ENCODE results near the gene DMWD.
"Not testable (repeated sequence)": the region's sequence is repeated elsewhere in the genome, so short reads cannot be mapped to it uniquely, and the experiment has no call there.

The DMWD gene

DNA sequence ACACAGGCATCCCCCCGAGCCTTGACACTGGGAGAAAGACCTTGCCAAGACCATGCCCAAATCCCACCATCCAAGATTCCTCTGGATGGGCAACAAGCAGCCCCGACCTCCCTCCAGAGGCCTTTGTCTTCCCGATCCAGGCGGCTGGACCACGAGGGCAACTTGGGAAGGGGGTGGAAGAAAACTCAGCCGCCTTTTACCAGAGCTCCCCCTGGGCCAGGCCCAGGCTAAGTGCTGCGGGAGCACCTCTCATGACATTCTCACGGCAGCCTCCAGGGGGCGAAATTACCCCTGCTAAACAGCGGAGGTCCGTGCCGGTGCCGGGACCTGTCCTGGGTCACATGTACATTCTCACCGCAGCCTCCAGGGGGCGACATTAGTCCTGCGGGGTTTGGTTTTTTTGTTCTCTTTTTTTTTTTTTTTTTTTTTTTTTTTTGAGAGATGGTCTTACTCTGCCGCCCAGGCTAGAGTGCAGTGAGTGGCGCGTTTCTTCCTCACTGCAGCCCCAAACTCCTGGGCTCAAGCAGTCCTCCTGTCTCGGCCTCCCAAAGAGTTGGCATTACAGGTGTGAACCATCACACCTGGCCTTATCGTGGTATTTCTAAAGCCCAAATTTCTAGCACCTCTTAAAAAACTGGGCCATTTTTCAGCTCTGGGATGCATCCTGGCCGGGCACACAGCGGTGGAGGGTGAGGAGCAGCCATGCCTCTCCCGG, 24.5 kb upstream of the DMWD start:
- in situ Hi-C loops (cut with HindIII; ENCODE audit: low sequenced_read_pairs) = no loop called here

DNA sequence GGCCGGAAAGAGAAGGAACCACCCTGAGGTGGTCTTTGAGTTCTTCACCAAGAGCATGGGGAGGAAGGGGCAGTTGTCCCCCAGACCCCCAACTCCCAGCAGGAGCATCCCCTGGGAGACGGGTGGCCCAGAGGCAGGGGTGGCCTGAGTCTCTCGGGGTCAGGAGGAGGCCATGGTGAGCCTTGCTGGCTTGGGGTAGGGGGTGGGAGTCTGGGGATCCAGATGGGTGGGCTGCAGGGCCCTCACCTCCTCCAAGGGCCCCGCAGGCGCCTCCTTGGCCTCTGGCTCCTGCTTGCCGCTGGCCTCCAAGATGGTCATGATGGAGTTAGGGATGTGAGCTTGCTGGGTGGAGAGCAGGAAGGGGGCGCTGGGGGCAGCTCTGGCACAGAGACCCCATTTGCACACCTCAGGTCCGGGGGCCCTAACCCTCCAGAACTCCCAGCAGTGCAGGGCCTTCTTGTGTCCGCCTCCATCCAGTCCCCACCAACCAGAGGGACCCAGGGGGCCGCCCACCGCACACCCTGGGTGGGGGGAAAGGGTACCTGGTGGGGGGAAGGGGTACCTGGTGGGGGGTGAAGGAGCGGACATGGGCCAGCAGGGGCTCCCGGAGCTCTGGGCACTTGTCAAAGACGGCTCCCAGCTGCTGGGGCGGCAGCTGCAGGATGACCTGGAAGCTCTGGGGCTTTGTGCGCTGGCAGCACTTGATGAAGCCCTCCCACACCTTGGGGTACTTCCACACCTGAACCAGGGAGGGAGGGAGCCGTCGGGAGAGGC, 23.8 kb upstream of the DMWD start:
- in situ Hi-C loops (cut with HindIII; ENCODE audit: low sequenced_read_pairs) = no loop called here

DNA sequence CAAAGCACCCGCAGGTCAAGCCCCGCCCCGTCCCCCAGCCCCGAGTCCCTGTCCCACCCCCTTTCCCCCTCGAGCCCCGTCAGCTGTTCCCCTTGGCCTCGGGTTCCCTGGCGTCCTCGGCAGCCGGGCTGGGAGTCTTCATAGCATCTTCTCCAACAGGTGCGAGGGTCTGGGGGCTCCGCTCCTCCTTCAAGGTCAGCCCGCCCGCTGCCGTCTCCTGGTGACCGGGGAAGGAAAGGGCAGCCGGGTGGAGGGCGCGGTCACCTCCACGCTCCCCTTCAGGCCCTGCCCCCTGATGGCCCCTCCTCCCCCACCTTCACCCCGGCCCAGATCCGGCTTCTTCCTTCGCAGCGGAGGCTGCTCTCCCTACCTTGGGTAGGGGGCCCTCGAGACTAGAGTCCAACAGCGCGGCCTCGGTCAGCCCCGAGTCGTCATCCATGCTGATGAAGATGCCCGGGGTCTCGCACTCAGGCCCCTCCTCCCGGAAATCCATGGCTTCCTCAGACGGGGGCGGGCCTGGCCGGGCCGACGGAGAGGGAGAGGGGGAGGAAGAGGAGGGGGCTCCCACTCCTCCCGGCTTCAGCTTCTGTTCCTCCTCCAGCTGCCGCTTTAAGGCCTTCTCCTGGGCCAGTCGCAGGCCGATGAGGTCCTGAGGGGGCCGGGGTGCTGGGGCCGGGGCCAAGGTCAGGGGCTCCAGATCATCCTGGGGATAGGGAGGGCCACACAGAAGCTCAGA, 23.0 kb upstream of the DMWD start:
- in situ Hi-C loops (cut with HindIII; ENCODE audit: low sequenced_read_pairs) = no loop called here

DNA sequence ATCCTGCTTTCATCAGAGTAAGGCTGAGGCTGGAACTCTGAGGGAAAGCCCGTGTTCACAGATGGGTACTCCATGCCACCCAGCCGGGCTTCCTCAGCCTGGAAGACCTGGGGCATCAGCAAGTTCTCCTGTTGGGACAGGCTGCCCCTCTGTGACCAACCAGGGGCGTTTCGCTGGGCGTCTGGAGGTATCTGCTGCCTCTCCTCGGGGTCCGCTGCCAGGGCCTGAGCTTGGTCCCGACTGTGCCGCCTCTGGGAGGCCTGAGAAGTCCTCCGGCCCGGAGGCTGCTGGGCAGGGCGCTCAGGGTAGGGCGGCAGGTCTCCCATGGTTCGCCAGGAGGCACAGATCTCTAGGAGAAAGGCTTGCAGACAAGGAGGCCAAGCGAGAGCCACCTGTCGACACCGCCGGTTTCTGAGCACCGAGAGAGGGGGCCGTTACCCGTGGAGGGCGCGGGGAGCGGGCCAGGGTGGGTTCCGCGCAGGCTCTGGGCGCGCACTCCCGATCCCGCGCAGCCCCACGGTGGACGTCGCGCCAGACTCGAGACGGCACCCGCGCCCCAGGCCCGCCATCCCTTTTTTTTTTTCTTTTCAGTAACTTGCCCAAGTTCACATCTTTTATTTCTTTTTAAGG, 22.3 kb upstream of the DMWD start, which contains the start of gene RSPH6A:
TSS of gene RSPH6A (minus strand) at position 458 of the 630 bp plus-strand sequence. CDS start at position 326, 132 bp downstream.
- in situ Hi-C loops (cut with HindIII; ENCODE audit: low sequenced_read_pairs) = no loop called here

DNA sequence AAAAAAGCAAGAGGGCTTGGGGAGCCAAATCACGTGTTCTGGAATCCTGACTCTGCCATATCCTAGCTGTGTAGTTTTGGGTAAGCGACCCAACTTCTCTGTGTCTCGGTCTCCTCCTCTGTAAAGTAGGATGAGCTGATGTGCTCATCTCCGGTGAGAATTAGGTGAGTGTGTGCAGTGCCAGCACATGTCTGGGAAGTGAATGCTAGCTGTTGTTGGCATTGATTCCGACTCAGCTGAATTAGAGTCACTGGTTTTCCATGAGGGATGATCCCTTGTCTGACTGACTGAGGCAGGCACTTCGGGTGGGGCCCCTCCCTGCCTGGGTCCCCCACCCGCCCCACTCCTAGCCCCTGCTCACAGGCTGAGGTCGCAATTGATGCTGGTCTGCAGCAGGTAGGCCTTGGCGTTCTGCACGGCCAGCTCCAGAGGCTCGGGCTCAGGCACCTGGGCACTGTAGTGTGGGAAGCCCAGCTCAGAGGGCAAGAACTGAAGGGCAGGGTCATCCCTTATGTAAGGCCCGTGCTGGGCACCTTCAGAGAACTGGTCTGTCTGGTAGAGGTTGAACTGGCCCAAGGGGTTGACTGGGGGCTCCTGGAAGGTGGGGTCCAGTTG, 21.6 kb upstream of the DMWD start:
- in situ Hi-C loops (cut with HindIII; ENCODE audit: low sequenced_read_pairs) = no loop called here

DNA sequence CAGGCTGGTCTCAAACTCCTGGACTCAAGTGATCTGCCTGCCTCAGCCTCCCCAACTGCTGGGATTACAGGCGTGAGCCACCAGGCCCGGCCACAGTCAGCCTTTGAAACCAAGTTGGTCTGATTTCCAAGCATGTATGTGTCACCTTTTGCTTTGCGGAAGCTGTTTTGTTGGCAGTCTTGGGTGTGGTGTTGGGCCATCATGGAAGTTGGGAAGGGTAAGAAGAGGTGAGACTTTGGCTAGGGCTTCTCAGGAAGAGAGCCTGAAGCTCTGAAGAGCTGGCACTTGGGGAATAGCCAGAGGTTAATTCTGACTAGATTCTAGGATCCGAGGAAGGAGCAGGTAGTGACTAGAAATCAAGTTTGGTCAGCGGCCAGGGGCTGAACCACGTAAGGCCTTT, 19.7 kb upstream of the DMWD start:
- in situ Hi-C loops (cut with HindIII; ENCODE audit: low sequenced_read_pairs) = no loop called here

DNA sequence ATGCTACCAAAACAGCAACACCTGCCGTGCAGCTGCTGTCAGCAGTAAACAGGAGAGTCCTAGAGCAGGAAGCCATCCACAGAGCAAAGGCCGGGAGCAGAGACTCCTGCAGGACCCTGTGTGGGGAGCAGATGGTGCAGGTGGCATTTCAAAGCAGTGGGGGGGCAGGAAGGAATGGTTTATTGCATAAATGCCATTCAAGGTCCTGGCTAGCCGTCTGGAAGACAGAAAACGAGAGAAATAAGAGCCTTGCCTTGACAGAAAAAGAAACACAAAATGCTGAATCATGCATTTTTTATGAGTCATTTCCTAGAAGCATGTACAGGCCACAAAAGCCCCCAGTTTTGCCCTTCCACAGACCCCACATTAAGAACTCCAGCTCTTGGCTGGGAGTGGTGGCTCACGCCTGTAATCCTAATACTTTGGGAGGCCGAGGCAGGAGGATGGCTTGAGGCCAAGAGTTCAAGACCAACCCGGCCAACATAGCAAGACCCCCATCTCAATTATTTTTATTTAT, 17.1 kb upstream of the DMWD start:
- in situ Hi-C loops (cut with HindIII; ENCODE audit: low sequenced_read_pairs) = no loop called here

DNA sequence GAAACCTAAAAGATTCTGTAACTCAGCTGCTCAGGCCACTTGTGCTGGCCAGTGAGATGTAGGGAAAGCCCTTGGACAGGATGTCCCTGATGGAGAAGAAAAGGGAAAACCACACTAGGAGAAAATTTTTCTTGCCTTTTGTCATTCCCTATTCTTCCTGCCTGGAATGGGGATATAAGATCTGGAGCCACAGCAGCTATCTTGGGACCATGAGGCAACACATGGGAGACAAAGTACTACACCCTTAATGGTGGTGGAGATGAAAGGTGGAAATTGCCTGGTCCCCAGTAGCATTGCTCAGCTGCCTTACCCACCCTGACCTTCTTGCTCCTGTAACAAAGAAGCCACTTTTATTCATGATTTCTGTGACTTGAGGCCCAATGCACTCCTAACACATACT, 13.1 kb upstream of the DMWD start:
- in situ Hi-C loops (cut with HindIII; ENCODE audit: low sequenced_read_pairs) = no loop called here

DNA sequence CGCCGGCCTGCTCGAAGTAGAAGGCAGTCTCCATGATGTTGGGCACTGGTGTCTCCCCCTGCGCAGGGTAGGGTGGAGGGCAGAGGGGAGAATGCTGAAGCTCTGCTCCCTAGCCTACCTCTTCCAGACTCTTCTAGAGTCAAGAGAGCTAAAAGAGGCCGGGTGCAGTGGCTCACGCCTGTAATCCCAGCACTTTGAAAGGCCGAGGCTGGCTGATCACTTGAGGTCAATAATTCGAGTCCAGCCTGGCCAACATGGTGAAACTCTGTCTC, 12.2 kb upstream of the DMWD start:
- in situ Hi-C loops (cut with HindIII; ENCODE audit: low sequenced_read_pairs) = no loop called here

DNA sequence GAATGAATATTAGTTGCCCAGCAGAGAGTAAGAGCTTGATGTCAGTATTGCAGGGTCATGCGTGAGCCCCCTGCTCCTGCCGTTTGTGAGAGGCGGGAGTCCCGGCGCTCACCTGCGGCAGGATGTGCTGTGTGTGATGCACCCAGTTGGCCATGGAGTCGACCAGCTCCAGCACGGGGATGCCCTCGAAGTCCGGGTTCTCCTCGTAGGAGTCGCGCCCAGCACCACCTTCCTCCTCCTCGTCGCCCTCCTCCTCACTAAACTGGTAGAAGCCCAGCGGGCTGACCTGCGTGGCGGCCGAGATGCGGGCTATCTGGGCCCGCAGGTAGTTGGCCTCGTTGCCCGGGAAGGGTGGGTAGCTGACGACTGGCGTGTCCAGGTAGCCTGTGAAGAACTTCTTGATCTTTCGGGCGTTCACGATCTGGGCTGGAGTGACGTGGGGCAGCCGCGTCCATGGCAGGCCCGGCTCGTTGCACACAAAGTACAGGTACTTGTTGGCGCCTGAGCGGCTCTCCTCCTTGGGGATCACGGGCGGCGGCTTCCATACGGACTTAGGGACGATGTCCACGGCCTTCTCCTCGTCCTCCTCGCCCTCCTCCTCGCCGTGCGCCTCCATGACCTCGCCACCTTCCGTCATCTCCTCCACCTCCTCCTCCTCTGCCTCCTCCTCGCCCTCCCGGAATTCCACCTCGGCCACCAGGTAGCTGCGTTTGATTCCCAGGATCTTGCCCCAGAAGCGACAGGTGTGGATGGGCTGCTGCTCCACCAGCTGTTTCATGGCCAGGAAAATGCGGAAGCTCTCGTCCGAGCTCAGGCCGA, 11.7 kb upstream of the DMWD start:
- in situ Hi-C loops (cut with HindIII; ENCODE audit: low sequenced_read_pairs) = no loop called here

DNA sequence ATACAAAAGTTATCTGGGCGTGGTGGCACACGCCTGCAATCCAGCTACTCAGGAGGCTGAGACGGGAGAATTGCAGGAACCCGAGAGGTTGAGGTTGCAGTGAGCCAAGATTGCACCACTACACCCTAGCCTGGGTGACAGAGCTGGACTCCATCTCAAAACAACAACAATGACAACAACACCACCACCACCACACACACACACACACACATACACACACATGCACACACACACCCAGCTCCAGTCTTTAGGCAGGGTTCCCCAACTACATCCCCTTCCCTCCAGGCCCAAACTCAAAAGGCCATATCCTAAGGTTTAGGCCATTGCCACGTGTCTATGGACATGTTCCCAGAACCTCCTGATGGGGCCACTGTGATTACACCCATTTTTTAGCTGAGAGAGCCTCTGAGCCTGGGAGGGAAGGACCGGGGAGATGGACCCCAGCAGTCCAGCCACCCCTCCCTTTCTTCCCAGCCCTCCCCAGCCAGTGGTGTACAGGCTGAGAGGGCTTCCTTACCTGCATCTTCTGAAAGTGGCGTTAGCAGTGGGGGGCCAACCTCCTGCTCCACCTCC, 9.0 kb upstream of the DMWD start:
- in situ Hi-C loops (cut with HindIII; ENCODE audit: low sequenced_read_pairs) = no loop called here

DNA sequence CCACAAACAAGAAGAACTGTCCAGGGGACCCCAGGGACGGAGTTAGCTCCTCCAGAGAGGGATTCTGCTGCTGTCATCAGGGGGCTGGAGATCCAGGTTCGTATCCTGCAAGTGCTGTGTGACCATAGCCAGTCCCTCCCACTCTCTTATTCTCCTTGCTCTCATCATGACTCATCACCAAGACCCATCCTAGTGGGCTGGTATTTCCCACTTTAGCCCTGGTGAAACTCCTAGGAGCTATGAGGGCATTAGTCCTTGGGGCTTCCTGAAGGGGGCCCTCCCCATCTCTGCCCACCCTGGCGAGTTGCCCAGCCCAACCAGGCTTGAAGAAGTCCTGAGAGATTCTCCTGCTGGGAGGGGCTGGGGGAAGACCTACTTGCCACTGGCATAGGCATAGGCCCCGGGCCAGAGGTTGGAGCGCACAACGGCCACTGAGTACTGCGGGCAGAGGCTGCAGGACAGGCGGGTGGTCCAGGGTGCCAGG, 7.5 kb upstream of the DMWD start:
- in situ Hi-C loops (cut with HindIII; ENCODE audit: low sequenced_read_pairs) = no loop called here

DNA sequence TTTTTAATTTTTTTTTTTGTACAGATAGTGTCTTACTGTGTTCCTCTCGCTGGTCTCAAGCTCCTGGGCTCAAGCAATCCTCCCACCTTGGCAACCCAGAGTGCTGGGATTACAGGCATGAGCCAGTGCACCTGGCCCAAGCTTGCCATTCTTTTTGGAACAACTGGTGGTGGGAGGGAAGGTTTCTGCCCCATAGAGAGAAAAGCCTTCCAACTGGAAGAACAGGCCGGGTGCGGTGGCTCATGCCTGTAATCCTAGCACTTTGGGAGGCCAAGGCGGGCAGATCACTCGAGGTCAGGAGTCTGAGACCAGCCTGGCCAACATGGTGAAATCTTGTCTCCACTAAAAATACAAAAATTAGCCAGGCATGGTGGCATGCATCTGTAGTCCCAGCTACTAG, 6.9 kb upstream of the DMWD start:
- in situ Hi-C loops (cut with HindIII; ENCODE audit: low sequenced_read_pairs) = not testable (repeated sequence)

DNA sequence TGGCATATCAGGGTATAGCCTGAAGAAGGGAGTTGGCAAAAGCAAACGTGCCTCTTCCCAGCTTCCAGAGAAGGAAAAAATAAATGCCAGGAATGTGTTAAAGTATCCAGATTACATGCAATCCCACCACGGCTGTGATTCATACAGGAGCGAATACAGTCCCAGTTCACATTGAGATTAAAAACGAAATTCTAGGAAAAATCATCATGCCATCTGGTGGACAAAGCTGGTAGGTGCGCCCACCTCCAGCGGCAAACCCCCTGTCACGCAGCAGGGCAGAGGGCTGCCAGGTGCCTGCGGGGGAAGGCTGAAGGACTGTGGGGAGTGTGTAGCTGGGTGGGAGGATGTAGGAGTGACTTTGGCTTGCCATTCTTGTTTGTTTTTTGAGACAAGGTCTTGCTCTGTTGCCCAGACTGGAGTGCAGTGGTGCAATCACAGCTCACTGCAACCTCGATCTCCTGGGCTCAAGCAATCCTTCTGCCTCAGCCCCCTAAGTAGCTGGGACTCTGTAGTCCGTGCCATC, 6.4 kb upstream of the DMWD start:
- in situ Hi-C loops (cut with HindIII; ENCODE audit: low sequenced_read_pairs) = no loop called here

DNA sequence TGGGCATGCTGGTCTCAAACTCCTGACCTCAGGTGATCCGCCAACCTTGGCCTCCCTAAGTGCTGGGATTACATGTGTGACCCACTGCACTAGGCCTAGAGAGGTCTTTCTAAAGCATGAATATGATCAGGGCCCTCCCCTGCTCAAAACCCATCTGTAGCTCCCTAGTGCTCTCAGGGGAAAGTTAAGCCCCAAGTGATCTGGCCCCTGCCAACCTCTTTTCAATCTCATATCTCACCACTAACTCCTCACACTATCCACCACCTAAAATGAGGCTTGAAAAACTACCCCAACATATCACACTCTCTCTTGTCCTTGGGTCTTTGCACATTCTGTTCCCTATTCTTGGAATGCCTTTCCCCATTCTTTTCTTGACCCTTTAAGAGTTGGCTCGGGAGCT, 2.0 kb upstream of the DMWD start:
- in situ Hi-C loops (cut with HindIII; ENCODE audit: low sequenced_read_pairs) = no loop called here

DNA sequence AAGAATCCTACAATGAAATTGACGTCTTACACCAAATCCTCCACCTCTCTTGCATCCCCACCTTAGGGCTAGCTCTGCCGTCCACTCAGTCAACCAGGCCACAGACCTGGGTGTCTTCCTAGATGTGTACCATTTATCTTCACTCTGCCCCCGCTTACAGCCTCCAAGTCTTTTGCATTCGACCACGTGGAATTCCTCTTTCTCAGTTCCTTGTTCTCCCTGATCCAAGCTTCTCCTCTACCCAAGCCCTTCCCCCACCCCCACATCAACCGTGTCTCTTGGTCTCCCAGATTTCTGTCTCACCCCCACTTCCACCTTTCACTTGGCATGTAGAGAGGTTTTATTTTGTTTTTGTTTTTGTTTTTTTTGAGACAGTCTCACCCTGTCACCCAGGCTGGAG, 1.2 kb upstream of the DMWD start:
- in situ Hi-C loops (cut with HindIII; ENCODE audit: low sequenced_read_pairs) = no loop called here

DNA sequence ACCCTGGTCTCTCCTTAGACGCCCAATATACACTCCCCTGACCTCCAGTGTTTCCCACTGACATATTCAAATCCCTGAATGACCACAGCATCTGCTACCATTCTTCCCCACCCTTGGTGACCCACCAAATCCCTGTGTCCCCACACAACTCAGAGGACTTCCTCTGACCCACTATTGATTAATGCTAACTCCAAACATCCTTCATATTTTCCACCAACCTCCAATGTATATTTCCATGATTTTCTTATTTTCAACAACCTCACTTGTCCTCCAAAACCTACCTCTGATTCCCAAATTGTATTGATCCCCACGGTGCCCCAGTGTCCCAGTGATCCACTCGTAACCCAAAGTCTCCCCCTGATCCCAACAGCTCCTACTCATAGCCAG, 526 bp upstream of the DMWD start:
- in situ Hi-C loops (cut with HindIII; ENCODE audit: low sequenced_read_pairs) = no loop called here

DNA sequence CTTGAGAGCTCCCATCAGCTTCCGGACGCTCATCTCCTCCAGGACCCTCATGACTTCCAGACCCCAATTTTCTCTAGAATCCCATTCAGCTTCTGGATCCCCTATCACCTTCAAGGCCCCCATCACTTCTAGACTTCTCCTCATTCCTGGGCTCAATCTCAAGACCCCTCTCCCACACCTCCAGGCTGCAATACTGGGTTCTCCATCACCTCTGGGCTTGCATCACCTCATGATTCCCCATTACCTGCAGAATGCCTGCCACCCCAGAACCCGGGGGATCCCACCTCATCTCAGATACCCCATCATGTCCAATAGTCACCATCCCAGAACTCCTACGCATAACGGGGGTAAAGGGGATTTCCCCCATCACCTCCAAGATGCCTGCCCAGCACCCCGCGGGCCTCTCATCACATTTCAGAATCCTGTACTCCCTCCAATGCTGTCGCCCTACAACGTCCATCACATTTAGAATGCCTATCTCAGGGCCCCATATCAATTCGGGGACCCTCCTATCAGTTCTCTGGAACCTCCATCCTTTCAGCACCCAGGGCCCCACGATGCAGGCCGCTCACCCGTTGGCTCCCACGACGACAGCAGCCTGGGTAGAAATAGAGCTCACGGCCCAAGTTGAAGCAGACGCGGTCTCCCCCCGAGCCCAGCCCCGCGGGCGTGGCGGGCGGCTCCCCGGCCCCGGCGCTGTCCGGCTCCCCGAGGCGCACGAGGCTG, 738 bp downstream of the DMWD start:
- in situ Hi-C loops (cut with HindIII; ENCODE audit: low sequenced_read_pairs) = no loop called here

DNA sequence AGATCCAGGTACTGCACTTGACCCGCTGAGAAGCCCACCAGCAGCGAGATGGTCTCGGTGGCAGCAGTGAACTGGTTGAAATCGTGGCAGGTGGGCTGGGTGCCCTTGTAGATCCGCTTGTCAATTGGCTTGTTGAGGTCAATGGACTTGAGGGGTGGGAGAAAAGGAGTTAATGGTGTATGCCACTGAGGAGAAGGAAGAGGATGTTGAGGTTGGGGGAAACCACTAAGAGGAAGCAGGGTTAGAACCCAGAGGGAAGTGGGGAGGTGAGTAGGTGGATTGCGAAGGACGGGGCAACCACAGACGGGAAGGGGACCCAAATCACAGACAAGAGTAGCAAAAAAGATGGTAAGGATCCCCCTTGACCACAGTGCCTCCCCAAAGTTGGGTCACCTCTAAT, 1.7 kb downstream of the DMWD start:
- in situ Hi-C loops (cut with HindIII; ENCODE audit: low sequenced_read_pairs) = no loop called here
